ENCODE results near the gene ERGIC1.
"Not testable (repeated sequence)": the region's sequence is repeated elsewhere in the genome, so short reads cannot be mapped to it uniquely, and the experiment has no call there.

ERGIC1 gene

GRCh38 chr5:172849606-172850453 lies 15.8 kb downstream of the ERGIC1 start:
- DNase-seq: peak; percentile 37

GRCh38 chr5:172850454-172850797 lies 16.4 kb downstream of the ERGIC1 start:
- DNase-seq: no peak

- not testable (repeated sequence) for DNase-seq
Measured at GRCh38 chr5:172851254-172851653, 17.2 kb downstream of the ERGIC1 start.

GRCh38 chr5:172852490-172853354 lies 18.7 kb downstream of the ERGIC1 start:
- no peak for DNase-seq

- peak; percentile 27 for DNase-seq
Measured at GRCh38 chr5:172853355-172853975, 19.4 kb downstream of the ERGIC1 start.

- DNase-seq: peak; percentile 48
Measured at GRCh38 chr5:172854451-172854871, 20.4 kb downstream of the ERGIC1 start.

- no peak for DNase-seq
Measured at GRCh38 chr5:172854971-172855370, 20.9 kb downstream of the ERGIC1 start.

- DNase-seq: no peak
Measured at GRCh38 chr5:172855597-172856292, 21.7 kb downstream of the ERGIC1 start.

GRCh38 chr5:172856336-172856735 lies 22.3 kb downstream of the ERGIC1 start:
- no peak for DNase-seq

GRCh38 chr5:172857982-172858381 lies 23.9 kb downstream of the ERGIC1 start:
- DNase-seq: no peak

GRCh38 chr5:172858511-172858989 lies 24.5 kb downstream of the ERGIC1 start:
- DNase-seq: peak; percentile 85

GRCh38 chr5:172858990-172859811 lies 25.1 kb downstream of the ERGIC1 start:
- peak; percentile 97 for DNase-seq

- DNase-seq: no peak
Measured at GRCh38 chr5:172859966-172860365, 25.9 kb downstream of the ERGIC1 start.

GRCh38 chr5:172860520-172861443 lies 26.7 kb downstream of the ERGIC1 start:
- DNase-seq: peak; percentile 78

GRCh38 chr5:172861461-172861860 lies 27.4 kb downstream of the ERGIC1 start:
- DNase-seq: no peak

- no peak for DNase-seq
Measured at GRCh38 chr5:172862165-172862801, 28.2 kb downstream of the ERGIC1 start.

- DNase-seq: not testable (repeated sequence)
Measured at GRCh38 chr5:172864171-172864570, 30.1 kb downstream of the ERGIC1 start.

GRCh38 chr5:172864747-172865146 lies 30.7 kb downstream of the ERGIC1 start:
- DNase-seq: no peak

- DNase-seq: no peak
Measured at GRCh38 chr5:172866378-172866777, 32.3 kb downstream of the ERGIC1 start.

All from HCEC 1CT (cell line).